ENCODE data around the gene PCDHA13.
"Not testable (repeated sequence)": the region's sequence is repeated elsewhere in the genome, so short reads cannot be mapped to it uniquely, and the experiment has no call there.

Gene PCDHA13

GRCh38 chr5:140881889-140882590, at the start of gene PCDHA13:
PCDHA13 (plus strand) TSS chr5:140882124; CDS start chr5:140882269, 145 bp downstream.
- Histone ChIP-seq H3K9ac (ENCODE audit: low read depth, low read length) (0 out of 2 replicates have a peak within 1 kb of the TSS, but pooled peaks have one; percentile 22), H3K36me3 (ENCODE audit: insufficient read depth, low read length) (no peaks in the 10 kb centered on the region), H3K9me3 (ENCODE audit: control insufficient read depth, insufficient read depth, low read length) (no peaks in the 10 kb centered on the region), H3K4me1 (ENCODE audit: insufficient read depth, low read length) (no peaks in the 10 kb centered on the region)

GRCh38 chr5:140833993-140834392, 47.9 kb upstream of the PCDHA13 start, which contains the start of gene PCDHA7:
PCDHA7 (plus strand) TSS chr5:140834269; CDS start chr5:140834384, 115 bp downstream.
- no peak within 1 kb of the TSS for H3K9ac ChIP-seq (ENCODE audit: low read depth, low read length)
- no peaks in the 10 kb centered on the region for H3K36me3 ChIP-seq (ENCODE audit: insufficient read depth, low read length)
- H3K9me3 ChIP-seq (ENCODE audit: control insufficient read depth, insufficient read depth, low read length) = no peaks in the 10 kb centered on the region
- H3K4me1 ChIP-seq (ENCODE audit: insufficient read depth, low read length) = no peaks in the 10 kb centered on the region

- not testable (repeated sequence) for H3K36me3 ChIP-seq (ENCODE audit: insufficient read depth, low read length); H3K9ac ChIP-seq (ENCODE audit: low read depth, low read length); H3K4me1 ChIP-seq (ENCODE audit: insufficient read depth, low read length)
These were observed 47.4 kb upstream of the PCDHA13 start for GRCh38 chr5:140834439-140835008.

GRCh38 chr5:140835622-140836510, 46.1 kb upstream of the PCDHA13 start:
- Histone ChIP-seq H3K36me3 (ENCODE audit: insufficient read depth, low read length) (no peaks in the 10 kb centered on the region), H3K9me3 (ENCODE audit: control insufficient read depth, insufficient read depth, low read length) (no peaks in the 10 kb centered on the region), H3K9ac (ENCODE audit: low read depth, low read length) (no peak overlapping the region), H3K4me1 (ENCODE audit: insufficient read depth, low read length) (no peaks in the 10 kb centered on the region)

More at GRCh38 chr5:140834439-140835008, 47.4 kb upstream of the PCDHA13 start:
- H3K9me3 ChIP-seq (ENCODE audit: control insufficient read depth, insufficient read depth, low read length) = not testable (repeated sequence)

- no peaks in the 10 kb centered on the region for H3K9me3 ChIP-seq (ENCODE audit: control insufficient read depth, insufficient read depth, low read length)
- no peaks in the 10 kb centered on the region for H3K36me3 ChIP-seq (ENCODE audit: insufficient read depth, low read length)
- H3K9ac ChIP-seq (ENCODE audit: low read depth, low read length) = no peak within 1 kb of the TSS; the same call in 1 of the 2 replicates
- no peaks in the 10 kb centered on the region for H3K4me1 ChIP-seq (ENCODE audit: insufficient read depth, low read length)
These were observed 40.7 kb upstream of the PCDHA13 start, which contains the start of gene PCDHA8 for GRCh38 chr5:140840978-140841962. PCDHA8 (plus strand) TSS chr5:140841187; CDS start chr5:140841322, 135 bp downstream.

- H3K36me3 ChIP-seq (ENCODE audit: insufficient read depth, low read length) = no peaks in the 10 kb centered on the region
- H3K9me3 ChIP-seq (ENCODE audit: control insufficient read depth, insufficient read depth, low read length) = no peaks in the 10 kb centered on the region
- no peak overlapping the region for H3K9ac ChIP-seq (ENCODE audit: low read depth, low read length)
- no peaks in the 10 kb centered on the region for H3K4me1 ChIP-seq (ENCODE audit: insufficient read depth, low read length)
These were observed 38.9 kb upstream of the PCDHA13 start for GRCh38 chr5:140842798-140843733.

GRCh38 chr5:140848139-140849102, 33.5 kb upstream of the PCDHA13 start, which contains the start of gene PCDHA9:
PCDHA9 (plus strand) TSS chr5:140848382; CDS start chr5:140848496, 114 bp downstream.
- H3K4me1 ChIP-seq (ENCODE audit: insufficient read depth, low read length); H3K9me3 ChIP-seq (ENCODE audit: control insufficient read depth, insufficient read depth, low read length); H3K36me3 ChIP-seq (ENCODE audit: insufficient read depth, low read length); H3K9ac ChIP-seq (ENCODE audit: low read depth, low read length): not testable (repeated sequence)

- not testable (repeated sequence) for H3K4me1 ChIP-seq (ENCODE audit: insufficient read depth, low read length); H3K36me3 ChIP-seq (ENCODE audit: insufficient read depth, low read length); H3K9ac ChIP-seq (ENCODE audit: low read depth, low read length); H3K9me3 ChIP-seq (ENCODE audit: control insufficient read depth, insufficient read depth, low read length)
These were observed 31.9 kb upstream of the PCDHA13 start for GRCh38 chr5:140849831-140850634.

GRCh38 chr5:140855772-140856674, 25.9 kb upstream of the PCDHA13 start, which contains the start of gene PCDHA10:
PCDHA10 (plus strand) TSS chr5:140855897; CDS start chr5:140856049, 152 bp downstream.
- Histone ChIP-seq H3K36me3 (ENCODE audit: insufficient read depth, low read length) (no peaks in the 10 kb centered on the region), H3K4me1 (ENCODE audit: insufficient read depth, low read length) (no peaks in the 10 kb centered on the region), H3K9ac (ENCODE audit: low read depth, low read length) (peak within 1 kb of the TSS; percentile 92), H3K9me3 (ENCODE audit: control insufficient read depth, insufficient read depth, low read length) (no peaks in the 10 kb centered on the region; the same call in 1 of the 2 replicates)

- Histone ChIP-seq H3K9me3 (ENCODE audit: control insufficient read depth, insufficient read depth, low read length) (peaks cover 3% of the 10 kb centered on the region; the same call in 1 of the 2 replicates), H3K4me1 (ENCODE audit: insufficient read depth, low read length) (no peaks in the 10 kb centered on the region), H3K36me3 (ENCODE audit: insufficient read depth, low read length) (no peaks in the 10 kb centered on the region), H3K9ac (ENCODE audit: low read depth, low read length) (no peak overlapping the region)
These were observed 24.5 kb upstream of the PCDHA13 start for GRCh38 chr5:140857177-140857986.
